IMR-90 (cell line): Measurements from ENCODE around the gene FH. TPM values are rescaled to one million over a fixed set of nuclear protein-coding genes. Genes with fewer than 3 reads are reported as not detected.

ENCODE experiments used
- ATAC-seq: fragments of 200-7000 bp; cut with Tn5 transposase; 2 replicates; pipeline ENCODE4 v1.9.1; 2020; ENCODE audit warnings: low read depth, mild to moderate bottlenecking, moderate library complexity
- BruUV-seq: library from RNA; stranded (reverse); fragments of 400-500 nt; replicated peaks from 2 replicates; lab custom pipeline; 2021; lab: Mats Ljungman, UMichigan
- CTCF ChIA-PET: fragments of 300-600 bp; formaldehyde crosslinking; extraction: SDS; loops from one replicate; lab custom pipeline; 2021; ENCODE audit warnings: antibody characterized with exemption; lab: Yijun Ruan, JAX
- POLR2A ChIA-PET: fragments of 300-600 bp; sonication (Branson Sonifier 250); formaldehyde crosslinking; loops from one replicate; lab custom pipeline; 2022; ENCODE audit warnings: antibody characterized with exemption; ENCODE audit not compliant: unreplicated experiment; lab: Charles Lee
- DNase-seq: peaks from one replicate; pipeline ENCODE4 v3.0.0; 2013
- H2AFZ ChIP-seq: replicated peaks from 2 replicates; pipeline ENCODE3; 2013; ENCODE audit warnings: low read length, mild to moderate bottlenecking; ENCODE audit not compliant: poor library complexity
- H2AK5ac ChIP-seq: 2 replicates; pipeline ENCODE4 v1.6.1; 2013; ENCODE audit warnings: low read depth, low read length, inconsistent platforms
- H2AK9ac ChIP-seq: replicated peaks from 2 replicates; pipeline ENCODE3; 2013; ENCODE audit warnings: mild to moderate bottlenecking, low read depth, low read length, moderate library complexity; ENCODE audit not compliant: poor library complexity
- H2BK120ac ChIP-seq: 2 replicates; pipeline ENCODE4 v1.6.1; 2013; ENCODE audit warnings: low read depth, low read length, inconsistent platforms
- H2BK15ac ChIP-seq: 3 replicates; pipeline ENCODE4 v1.6.1; 2013; ENCODE audit warnings: low read depth, low read length, inconsistent platforms
- H2BK20ac ChIP-seq: 2 replicates; pipeline ENCODE4 v1.6.1; 2013; ENCODE audit warnings: low read depth, mild to moderate bottlenecking, inconsistent platforms, low read length, moderate library complexity
- H2BK5ac ChIP-seq: 2 replicates; pipeline ENCODE4 v1.6.1; 2013; ENCODE audit warnings: mild to moderate bottlenecking, low read depth, low read length, inconsistent platforms; ENCODE audit not compliant: poor library complexity, severe bottlenecking
- H3K14ac ChIP-seq: replicated peaks from 2 replicates; pipeline ENCODE4 v1.6.1; 2013; ENCODE audit warnings: low read depth, low read length, inconsistent platforms
- H3K18ac ChIP-seq: 2 replicates; pipeline ENCODE4 v1.6.1; 2013; ENCODE audit warnings: low read depth, low read length, control low read depth
- H3K23ac ChIP-seq: 2 replicates; pipeline ENCODE4 v1.6.1; 2013; ENCODE audit warnings: low read depth, low read length, inconsistent platforms
- H3K27ac ChIP-seq: 2 replicates; pipeline ENCODE4 v1.5.1; 2013; ENCODE audit warnings: mild to moderate bottlenecking, control low read depth, low read length; ENCODE audit not compliant: insufficient read depth
- H3K27me3 ChIP-seq: 2 replicates; pipeline ENCODE4 v1.6.1; 2013; ENCODE audit warnings: low read length; ENCODE audit not compliant: control insufficient read depth, insufficient read depth
- H3K36me3 ChIP-seq: 2 replicates; pipeline ENCODE4 v1.6.1; 2013; ENCODE audit warnings: low read length, mixed read lengths; ENCODE audit not compliant: control insufficient read depth, insufficient read depth
- H3K4ac ChIP-seq: 2 replicates; pipeline ENCODE4 v1.6.1; 2013; ENCODE audit warnings: low read depth, low read length, inconsistent platforms
- H3K4me1 ChIP-seq: 2 replicates; pipeline ENCODE4 v1.6.1; 2013; ENCODE audit warnings: low read length, mixed read lengths; ENCODE audit not compliant: control insufficient read depth, insufficient read depth
- H3K4me2 ChIP-seq: 2 replicates; pipeline ENCODE4 v1.6.1; 2013; ENCODE audit warnings: low read depth, mild to moderate bottlenecking, control low read depth, low read length, moderate library complexity
- H3K4me3 ChIP-seq: 2 replicates; pipeline ENCODE4 v1.5.1; 2013; ENCODE audit warnings: low read depth, mild to moderate bottlenecking, control low read depth, low read length, moderate library complexity; ENCODE audit not compliant: insufficient read depth
- H3K56ac ChIP-seq: 2 replicates; pipeline ENCODE4 v1.6.1; 2013; ENCODE audit warnings: low read length, inconsistent platforms; ENCODE audit not compliant: insufficient read depth; ENCODE audit errors: extremely low read depth
- H3K79me1 ChIP-seq, 2 experiments: 2 replicates each; pipeline ENCODE4 v1.6.1; 2013; ENCODE audit warnings: low read length in 2 of 2, inconsistent platforms in 1 of 2, low read depth in 1 of 2
- H3K9ac ChIP-seq: 2 replicates; pipeline ENCODE4 v1.6.1; 2013; ENCODE audit warnings: low read depth, low read length, control low read depth
- H3K9me1 ChIP-seq: 2 replicates; pipeline ENCODE4 v1.6.1; 2013; ENCODE audit warnings: low read length, inconsistent platforms; ENCODE audit not compliant: insufficient read depth
- H3K9me3 ChIP-seq: 2 replicates; pipeline ENCODE4 v1.6.1; 2013; ENCODE audit warnings: low read length; ENCODE audit not compliant: control insufficient read depth, insufficient read depth
- H4K20me1 ChIP-seq: 2 replicates; pipeline ENCODE4 v1.6.1; 2013; ENCODE audit warnings: low read length, inconsistent platforms; ENCODE audit not compliant: insufficient read depth
- H4K5ac ChIP-seq: 2 replicates; pipeline ENCODE4 v1.6.1; 2013; ENCODE audit warnings: mild to moderate bottlenecking, low read depth, low read length, control low read depth
- H4K8ac ChIP-seq, 2 experiments: 2 replicates each; pipeline ENCODE4 v1.6.1; 2013; ENCODE audit warnings: low read depth in 2 of 2, low read length in 2 of 2, control low read depth in 1 of 2, inconsistent platforms in 1 of 2
- H4K91ac ChIP-seq: 2 replicates; pipeline ENCODE4 v1.6.1; 2013; ENCODE audit warnings: low read depth, low read length, inconsistent platforms; ENCODE audit not compliant: insufficient read depth
- BHLHE40 ChIP-seq: fragments of 150-350 bp; IDR thresholded peaks from 2 replicates; pipeline ENCODE4 v1.6.1; 2016; ENCODE audit warnings: mild to moderate bottlenecking, low read depth, low read length
- CEBPB ChIP-seq: IDR thresholded peaks from 2 replicates; pipeline ENCODE4 v1.6.1; 2012; ENCODE audit warnings: low read depth, low read length, improper control_type of control experiment
- CHD1 ChIP-seq: IDR thresholded peaks from 2 replicates; pipeline ENCODE4 v1.6.1; 2012; ENCODE audit warnings: low read depth, low read length, improper control_type of control experiment
- FOS ChIP-seq: fragments of 150-350 bp; IDR thresholded peaks from 2 replicates; pipeline ENCODE4 v1.6.1; 2016; ENCODE audit warnings: low read depth, low read length
- MAFK ChIP-seq: IDR thresholded peaks from 2 replicates; pipeline ENCODE4 v1.6.1; 2012; ENCODE audit warnings: low read depth, low read length, improper control_type of control experiment
- MAZ ChIP-seq: IDR thresholded peaks from 2 replicates; pipeline ENCODE4 v1.6.1; 2012; ENCODE audit warnings: low read depth, mild to moderate bottlenecking, low read length, improper control_type of control experiment, moderate library complexity, borderline replicate concordance
- MXI1 ChIP-seq: IDR thresholded peaks from 2 replicates; pipeline ENCODE4 v1.6.1; 2012; ENCODE audit warnings: low read depth, mild to moderate bottlenecking, low read length, moderate library complexity, borderline replicate concordance
- NFE2L2 ChIP-seq: fragments of 150-350 bp; IDR thresholded peaks from 2 replicates; pipeline ENCODE4 v1.6.1; 2016; ENCODE audit warnings: low read depth, mild to moderate bottlenecking, low read length
- POLR2A ChIP-seq: IDR thresholded peaks from 2 replicates; pipeline ENCODE4 v1.6.1; 2012; ENCODE audit warnings: mild to moderate bottlenecking, low read depth, low read length
- RAD21 ChIP-seq: IDR thresholded peaks from 2 replicates; pipeline ENCODE4 v1.6.1; 2012; ENCODE audit warnings: low read length, improper control_type of control experiment
- RCOR1 ChIP-seq: IDR thresholded peaks from 2 replicates; pipeline ENCODE4 v1.6.1; 2012; ENCODE audit warnings: mild to moderate bottlenecking, low read length, improper control_type of control experiment; ENCODE audit not compliant: insufficient replicate concordance
- RFX5 ChIP-seq: IDR thresholded peaks from 2 replicates; pipeline ENCODE4 v1.8.0; 2012; ENCODE audit warnings: low read depth, mild to moderate bottlenecking, low read length, moderate library complexity
- SMC3 ChIP-seq: fragments of 150-350 bp; IDR thresholded peaks from 2 replicates; pipeline ENCODE4 v1.6.1; 2016; ENCODE audit warnings: low read depth, mild to moderate bottlenecking, antibody characterized with exemption, low read length, moderate library complexity
- dilution Hi-C: fragments of 300-500 bp; cut with HindIII; formaldehyde crosslinking; loops from one replicate; pipeline ENCODE4 v1.14.3; 2018; ENCODE audit warnings: low sequenced_read_pairs; ENCODE audit not compliant: unreplicated experiment
- in situ Hi-C: fragments of 300-500 bp; cut with MboI; formaldehyde crosslinking; loops from 3 replicates; pipeline ENCODE4 v1.14.3; 2019; ENCODE audit warnings: low sequenced_read_pairs, inconsistent platforms, mixed read lengths
- intact Hi-C: fragments of 100-400 bp; cut with micrococcal nuclease; formaldehyde crosslinking; loops from 2 replicates; pipeline ENCODE4 v1.10.0; 2022
- polyA plus RNA-seq, 3 experiments: library from polyadenylated mRNA; depleted of rRNA; stranded (reverse); fragments of >200 nt; gene quantifications; 2 replicates each; pipeline ENCODE4 v1.2.3, GENCODE V29; 2012; ENCODE audit warnings: low replicate concordance in 1 of 3
- total RNA-seq: library from RNA; depleted of rRNA; stranded (reverse); fragments of >200 nt; gene quantifications from 2 replicates; pipeline ENCODE4 v1.2.3, GENCODE V29; 2012
- TF ChIP-seq, protein P1 (sequence below): conservative IDR thresholded peaks from 2 replicates; pipeline ENCODE4 v1.5.1; 2012; ENCODE audit warnings: mild to moderate bottlenecking, low read depth, low read length, improper control_type of control experiment
- TF ChIP-seq, protein P2 (sequence below): fragments of 150-350 bp; IDR thresholded peaks from 2 replicates; pipeline ENCODE4 v1.6.1; 2017; ENCODE audit warnings: mild to moderate bottlenecking, antibody characterized with exemption, low read length, low read depth
- TF ChIP-seq, protein P3 (sequence below): fragments of 150-350 bp; IDR thresholded peaks from 2 replicates; pipeline ENCODE4 v1.6.1; 2016; ENCODE audit warnings: low read depth, mild to moderate bottlenecking, low read length, moderate library complexity, borderline replicate concordance

FH gene
- total and polyA plus RNA-seq, 2 of the 4 experiments (the other 2 are of a cell fraction) = 75.5 to 78.7 TPM

DNA sequence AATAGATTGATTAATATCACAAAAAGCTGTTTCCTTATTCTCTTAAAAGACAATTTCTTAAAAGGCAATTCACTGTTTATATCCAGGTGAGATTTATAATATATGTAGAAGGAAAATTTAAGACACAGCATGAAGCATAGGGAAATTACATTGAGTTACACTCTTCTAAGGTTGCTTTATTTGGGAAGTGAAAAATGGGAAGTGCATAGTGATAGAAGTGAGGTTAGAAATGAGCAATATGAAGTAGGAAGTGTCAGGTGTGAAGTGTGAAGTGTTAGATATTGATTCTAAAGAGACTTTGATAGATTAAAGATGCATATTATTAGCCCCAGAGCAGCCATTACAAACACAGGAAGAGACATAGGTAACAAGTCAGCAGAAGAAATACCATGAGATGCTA is 40.3 kb downstream of the FH start:
- no peak for ATAC-seq
- Histone ChIP-seq H3K4ac (no peak overlapping the region), H3K27me3 (no peaks in the 10 kb centered on the region), H3K14ac (no peak overlapping the region), H2BK5ac (no peak overlapping the region), H3K4me1 (peaks cover 4% of the 10 kb centered on the region), H4K8ac (no peak overlapping the region), H2BK20ac (peak overlapping the region; percentile 34; the same call in 1 of the 2 replicates), H4K5ac (no peak overlapping the region), H3K9ac (no peak overlapping the region), H2AK5ac (no peak overlapping the region), H4K91ac (no peak overlapping the region), H3K9me1 (no peaks in the 10 kb centered on the region), H2BK120ac (no peak overlapping the region), H3K4me2 (no peak overlapping the region), H3K56ac (no peak overlapping the region), H4K20me1 (no peaks in the 10 kb centered on the region), H3K79me1 (no peaks in the 10 kb centered on the region), H3K4me3 (no peak overlapping the region), H3K18ac (no peak overlapping the region), H2AK9ac (no peak overlapping the region), H2AFZ (no peak overlapping the region), H3K36me3 (no peaks in the 10 kb centered on the region), H2BK15ac (no peak overlapping the region), H3K9me3 (no peaks in the 10 kb centered on the region), H3K23ac (no peak overlapping the region), H3K27ac (no peak overlapping the region)
- ChIA-PET CTCF (no interaction called here), POLR2A (no interaction called here)
- DNase-seq = no peak
- in situ Hi-C loops (loop anchor here (25.0 kb wide), 1 partner anchor 1467 kb away; no protein-coding TSS in a partner anchor), intact Hi-C loops (no loop called here), dilution Hi-C loops (no loop called here)
- no TSS peak for BruUV-seq
- no peak for TF ChIP-seq BHLHE40
- TF ChIP-seq MAZ = no peak
- no peak for TF ChIP-seq SMC3
- no peak for TF ChIP-seq RCOR1
- no peak for TF ChIP-seq CEBPB
- TF ChIP-seq RFX5 = no peak
- no peak for TF ChIP-seq CHD1
- TF ChIP-seq, protein P1, sequence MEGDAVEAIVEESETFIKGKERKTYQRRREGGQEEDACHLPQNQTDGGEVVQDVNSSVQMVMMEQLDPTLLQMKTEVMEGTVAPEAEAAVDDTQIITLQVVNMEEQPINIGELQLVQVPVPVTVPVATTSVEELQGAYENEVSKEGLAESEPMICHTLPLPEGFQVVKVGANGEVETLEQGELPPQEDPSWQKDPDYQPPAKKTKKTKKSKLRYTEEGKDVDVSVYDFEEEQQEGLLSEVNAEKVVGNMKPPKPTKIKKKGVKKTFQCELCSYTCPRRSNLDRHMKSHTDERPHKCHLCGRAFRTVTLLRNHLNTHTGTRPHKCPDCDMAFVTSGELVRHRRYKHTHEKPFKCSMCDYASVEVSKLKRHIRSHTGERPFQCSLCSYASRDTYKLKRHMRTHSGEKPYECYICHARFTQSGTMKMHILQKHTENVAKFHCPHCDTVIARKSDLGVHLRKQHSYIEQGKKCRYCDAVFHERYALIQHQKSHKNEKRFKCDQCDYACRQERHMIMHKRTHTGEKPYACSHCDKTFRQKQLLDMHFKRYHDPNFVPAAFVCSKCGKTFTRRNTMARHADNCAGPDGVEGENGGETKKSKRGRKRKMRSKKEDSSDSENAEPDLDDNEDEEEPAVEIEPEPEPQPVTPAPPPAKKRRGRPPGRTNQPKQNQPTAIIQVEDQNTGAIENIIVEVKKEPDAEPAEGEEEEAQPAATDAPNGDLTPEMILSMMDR = no peak
- TF ChIP-seq, protein P2, sequence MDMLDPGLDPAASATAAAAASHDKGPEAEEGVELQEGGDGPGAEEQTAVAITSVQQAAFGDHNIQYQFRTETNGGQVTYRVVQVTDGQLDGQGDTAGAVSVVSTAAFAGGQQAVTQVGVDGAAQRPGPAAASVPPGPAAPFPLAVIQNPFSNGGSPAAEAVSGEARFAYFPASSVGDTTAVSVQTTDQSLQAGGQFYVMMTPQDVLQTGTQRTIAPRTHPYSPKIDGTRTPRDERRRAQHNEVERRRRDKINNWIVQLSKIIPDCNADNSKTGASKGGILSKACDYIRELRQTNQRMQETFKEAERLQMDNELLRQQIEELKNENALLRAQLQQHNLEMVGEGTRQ = no peak
- TF ChIP-seq MXI1 = no peak
- no peak for TF ChIP-seq MAFK
- no peak for TF ChIP-seq POLR2A
- no peak for TF ChIP-seq RAD21
- no peak for TF ChIP-seq NFE2L2
- TF ChIP-seq, protein P3, sequence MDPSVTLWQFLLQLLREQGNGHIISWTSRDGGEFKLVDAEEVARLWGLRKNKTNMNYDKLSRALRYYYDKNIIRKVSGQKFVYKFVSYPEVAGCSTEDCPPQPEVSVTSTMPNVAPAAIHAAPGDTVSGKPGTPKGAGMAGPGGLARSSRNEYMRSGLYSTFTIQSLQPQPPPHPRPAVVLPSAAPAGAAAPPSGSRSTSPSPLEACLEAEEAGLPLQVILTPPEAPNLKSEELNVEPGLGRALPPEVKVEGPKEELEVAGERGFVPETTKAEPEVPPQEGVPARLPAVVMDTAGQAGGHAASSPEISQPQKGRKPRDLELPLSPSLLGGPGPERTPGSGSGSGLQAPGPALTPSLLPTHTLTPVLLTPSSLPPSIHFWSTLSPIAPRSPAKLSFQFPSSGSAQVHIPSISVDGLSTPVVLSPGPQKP = no peak
- no peak for TF ChIP-seq FOS
